NCI-H2196 treated with DMSO at 0.1 percent for 48 hours (cell line): ENCODE data around the gene PARN.
"Not testable (repeated sequence)": the region's sequence is repeated elsewhere in the genome, so short reads cannot be mapped to it uniquely, and the experiment has no call there.

ENCODE experiments used
- DNase-seq: peaks from one replicate; lab custom pipeline; 2025; ENCODE audit not compliant: unreplicated experiment; lab: John Stamatoyannopoulos, UW

Gene PARN

GRCh38 chr16:14405611-14406537, 224.2 kb downstream of the PARN start:
- no peak for DNase-seq

GRCh38 chr16:14403001-14403389, 227.1 kb downstream of the PARN start:
- not testable (repeated sequence) for DNase-seq

GRCh38 chr16:14402114-14403000, 227.7 kb downstream of the PARN start:
- DNase-seq = not testable (repeated sequence)

- not testable (repeated sequence) for DNase-seq
These were observed 228.4 kb downstream of the PARN start for GRCh38 chr16:14401711-14402061.

GRCh38 chr16:14400978-14401710, 228.9 kb downstream of the PARN start:
- DNase-seq = not testable (repeated sequence)

GRCh38 chr16:14400285-14400977, 229.6 kb downstream of the PARN start:
- DNase-seq = no peak

- DNase-seq = no peak
These were observed 230.4 kb downstream of the PARN start for GRCh38 chr16:14399378-14400284.

GRCh38 chr16:14398014-14398717, 231.9 kb downstream of the PARN start:
- DNase-seq = no peak

GRCh38 chr16:14395710-14396304, 234.3 kb downstream of the PARN start:
- DNase-seq = not testable (repeated sequence)

GRCh38 chr16:14394834-14395233, 235.2 kb downstream of the PARN start:
- DNase-seq = no peak

GRCh38 chr16:14392960-14393359, 237.1 kb downstream of the PARN start:
- DNase-seq = no peak

- no peak for DNase-seq
These were observed 240.7 kb downstream of the PARN start for GRCh38 chr16:14389359-14389758.

GRCh38 chr16:14388243-14388642, 241.8 kb downstream of the PARN start:
- no peak for DNase-seq

GRCh38 chr16:14386115-14386514, 243.9 kb downstream of the PARN start:
- DNase-seq = no peak
